Limb (tissue), 2 donors: ENCODE measurements around the gene FNDC1.
"Not testable (repeated sequence)": the region's sequence is repeated elsewhere in the genome, so short reads cannot be mapped to it uniquely, and the experiment has no call there.

Source experiments
- DNase-seq, 2 donors: peaks; one replicate each; pipeline ENCODE4 v3.0.0-alpha.2; 2016; ENCODE audit errors: extremely low spot score in 2 of 2

FNDC1 gene

GRCh38 chr6:159169193-159169555 lies at the start of gene FNDC1:
TSS of gene FNDC1 (plus strand) at chr6:159169400. CDS start at chr6:159169597, 197 bp downstream.
- peak; percentile 18 to 77 for DNase-seq

DNA sequence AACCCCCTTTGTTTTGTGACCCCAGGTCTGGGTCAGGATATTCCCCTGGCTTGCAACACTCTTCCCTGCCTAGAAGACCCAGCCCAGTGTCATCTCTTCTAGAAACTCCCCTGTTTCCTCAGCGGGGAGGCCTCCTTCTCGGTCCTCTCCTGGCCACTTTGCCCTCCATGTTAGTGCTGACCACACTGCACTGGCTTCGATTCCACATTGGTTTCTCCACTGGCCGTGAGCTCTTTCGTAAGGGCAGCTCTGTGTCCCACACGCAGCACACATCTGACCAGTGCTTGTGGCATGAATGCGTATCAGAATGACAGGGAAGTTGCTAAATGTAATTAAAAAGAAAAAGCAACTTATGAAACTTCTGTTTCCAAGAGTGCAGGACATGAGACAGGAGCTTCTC lies 49.4 kb upstream of the FNDC1 start:
- no peak for DNase-seq

DNA sequence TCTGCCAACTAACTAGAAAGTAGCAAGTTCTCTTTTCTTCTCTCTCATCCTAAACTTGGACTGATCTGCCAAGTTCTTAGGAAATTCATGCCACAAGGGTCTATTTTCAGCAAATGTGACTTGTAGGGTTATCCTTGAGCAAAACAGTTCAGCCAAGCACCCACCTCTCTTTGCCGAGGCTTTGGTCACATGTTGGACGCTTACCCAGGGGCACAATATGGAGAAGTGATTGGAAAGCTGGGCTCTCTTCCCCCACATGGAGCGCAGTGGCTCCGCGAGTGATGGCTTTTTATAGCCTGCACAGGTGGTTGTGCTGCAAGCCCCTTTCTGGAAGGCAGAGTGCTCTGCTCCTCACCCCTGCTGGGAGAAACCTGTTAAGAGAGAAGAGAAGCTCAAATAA lies 47.7 kb upstream of the FNDC1 start:
- no peak for DNase-seq

DNA sequence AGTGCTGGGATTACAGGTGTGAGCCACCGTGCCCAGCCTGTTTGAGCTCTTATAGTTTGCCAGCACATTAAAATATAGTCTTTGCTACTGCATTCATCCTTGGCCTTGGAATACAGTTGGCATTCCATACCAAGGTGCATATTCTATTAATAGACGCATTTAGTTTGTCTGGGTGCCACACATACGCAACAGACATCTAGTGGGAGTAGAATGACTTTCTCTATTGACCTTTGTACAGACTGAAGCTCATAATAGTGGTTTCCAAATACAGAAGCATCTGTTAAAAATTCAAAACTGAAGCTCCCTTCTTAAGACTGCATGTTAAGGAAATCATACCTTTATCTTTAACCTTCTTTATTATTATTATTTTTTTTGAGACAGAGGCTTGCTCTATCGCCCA lies 46.7 kb upstream of the FNDC1 start:
- no peak for DNase-seq

GRCh38 chr6:159123831-159124230 lies 45.4 kb upstream of the FNDC1 start:
- not testable (repeated sequence) for DNase-seq

DNA sequence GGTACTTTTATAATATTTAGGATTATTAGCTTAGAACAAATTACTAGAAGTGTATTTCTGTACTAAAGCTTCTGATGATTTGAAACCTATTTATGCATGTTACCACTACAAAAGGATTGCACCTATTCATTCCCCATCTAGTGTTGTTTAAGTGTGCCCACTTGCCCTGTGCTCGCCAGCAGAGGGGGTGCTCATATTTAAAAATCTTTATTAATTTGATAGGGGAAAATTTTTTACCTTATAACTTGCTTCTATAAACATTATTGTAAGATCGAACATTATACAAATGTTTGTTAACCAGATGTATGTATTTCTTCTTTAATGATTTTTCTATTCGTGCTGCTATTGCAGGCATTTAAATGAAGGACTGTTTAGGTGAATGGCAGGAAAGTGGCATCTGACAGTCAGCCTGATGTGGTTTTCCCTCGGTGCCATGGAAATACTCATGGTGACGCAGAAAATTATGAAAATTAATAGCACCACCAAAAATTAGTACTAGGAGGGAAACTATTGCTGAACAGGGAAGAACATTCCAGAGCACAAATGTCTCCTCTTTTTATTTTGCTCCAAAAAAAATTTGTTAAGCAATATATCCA lies 44.1 kb upstream of the FNDC1 start:
- DNase-seq = no peak

- no peak for DNase-seq
These were observed 43.2 kb upstream of the FNDC1 start for GRCh38 chr6:159125951-159126352.

GRCh38 chr6:159126590-159126989 lies 42.6 kb upstream of the FNDC1 start:
- no peak for DNase-seq

- no peak for DNase-seq
These were observed 41.5 kb upstream of the FNDC1 start for GRCh38 chr6:159127701-159128100.

- no peak for DNase-seq
These were observed 40.2 kb upstream of the FNDC1 start for GRCh38 chr6:159128978-159129377.

GRCh38 chr6:159130846-159131245 lies 38.4 kb upstream of the FNDC1 start:
- no peak for DNase-seq

- no peak for DNase-seq
These were observed 37.5 kb upstream of the FNDC1 start for GRCh38 chr6:159131709-159132108.

DNA sequence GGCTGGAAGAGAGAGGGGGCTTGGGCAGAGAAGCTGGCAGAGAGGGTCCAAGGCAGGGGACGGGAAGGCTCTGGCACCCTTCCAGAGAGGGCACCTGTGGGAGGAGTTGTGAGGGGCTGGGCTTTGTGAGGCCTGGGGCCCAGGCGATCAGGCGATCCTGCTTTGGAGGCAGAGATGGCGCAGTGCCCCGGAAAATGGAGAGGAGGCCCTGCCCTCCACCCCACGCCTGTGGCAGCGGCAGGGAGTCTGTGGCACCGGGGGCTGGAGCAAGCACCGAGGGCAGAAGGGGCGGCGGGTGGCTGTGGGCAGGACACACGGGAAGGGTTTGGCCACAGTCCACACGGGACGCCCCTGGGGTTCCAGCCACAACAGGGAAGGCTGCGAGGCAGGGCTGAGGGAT lies 36.5 kb upstream of the FNDC1 start:
- no peak for DNase-seq

- DNase-seq = peak in 1 of 2 donors; percentile 61
These were observed 34.4 kb upstream of the FNDC1 start for GRCh38 chr6:159134701-159135364.

GRCh38 chr6:159137676-159138075 lies 31.5 kb upstream of the FNDC1 start:
- DNase-seq = no peak

DNA sequence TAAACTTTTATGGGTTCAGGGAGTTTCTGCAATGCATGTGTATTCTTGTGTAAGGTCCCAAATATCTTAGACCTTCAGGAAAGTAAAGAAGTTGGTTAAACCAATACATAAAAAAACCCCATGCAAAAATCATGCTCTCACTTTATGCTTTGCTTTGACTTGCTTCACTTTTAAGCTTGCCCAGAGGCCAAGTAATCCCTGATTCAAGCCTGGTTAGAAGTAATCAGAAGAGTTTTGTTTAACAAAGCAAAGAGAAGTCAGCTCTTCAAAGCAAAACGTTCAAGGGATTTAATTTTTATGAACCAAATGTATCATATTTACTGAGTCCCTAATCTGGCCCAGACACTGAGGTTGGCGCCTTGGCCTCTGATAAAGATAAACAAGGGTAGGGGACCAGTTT lies 26.7 kb upstream of the FNDC1 start:
- no peak for DNase-seq

GRCh38 chr6:159148641-159149040 lies 20.6 kb upstream of the FNDC1 start:
- DNase-seq = no peak

DNA sequence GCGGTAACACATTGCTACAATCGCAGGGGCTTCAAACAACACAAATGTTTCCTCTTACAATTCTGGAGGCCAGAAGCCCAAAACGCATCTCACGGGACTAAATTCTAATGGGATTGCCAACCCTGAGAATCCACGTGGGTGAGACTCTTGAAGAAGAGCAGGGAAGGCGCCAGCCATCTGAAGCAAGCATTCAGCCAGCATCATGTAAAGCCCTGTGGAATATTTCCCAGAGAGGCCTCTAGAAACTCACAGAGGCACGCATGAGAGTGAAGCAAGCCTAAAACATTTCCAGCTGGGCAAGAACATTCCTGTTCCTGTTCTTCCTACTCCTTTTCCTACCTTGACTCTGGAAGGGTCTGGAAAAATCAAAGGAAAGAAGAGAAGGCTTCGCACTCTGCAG lies 19.6 kb upstream of the FNDC1 start:
- no peak for DNase-seq

GRCh38 chr6:159151266-159151855 lies 17.8 kb upstream of the FNDC1 start:
- DNase-seq = no peak

GRCh38 chr6:159152041-159152440 lies 17.2 kb upstream of the FNDC1 start:
- DNase-seq = no peak

GRCh38 chr6:159152782-159153181 lies 16.4 kb upstream of the FNDC1 start:
- no peak for DNase-seq

GRCh38 chr6:159155679-159156078 lies 13.5 kb upstream of the FNDC1 start:
- no peak for DNase-seq

GRCh38 chr6:159156089-159156488 lies 13.1 kb upstream of the FNDC1 start:
- no peak for DNase-seq
